Fibroblast of lung (primary cell): ENCODE data around the gene FSD2. TPM values are rescaled to one million over a fixed set of nuclear protein-coding genes. Genes with fewer than 3 reads are reported as not detected.

Experiments used
- DNase-seq, 2 donors: peaks; one replicate each; pipeline versions ENCODE4 v3.0.0 to v3.0.0-alpha.2; 2010; ENCODE audit warnings: low read depth in 2 of 2
- H2AFZ ChIP-seq: 2 replicates; pipeline ENCODE4 v1.5.1; 2012; ENCODE audit warnings: low read length, control low read depth, inconsistent platforms
- H3K27ac ChIP-seq: 2 replicates; pipeline ENCODE4 v1.5.1; 2011; ENCODE audit warnings: low read length, control low read depth; ENCODE audit not compliant: insufficient read depth
- H3K27me3 ChIP-seq: 2 replicates; pipeline ENCODE4 v1.5.1; 2011; ENCODE audit warnings: mild to moderate bottlenecking, low read length; ENCODE audit not compliant: control insufficient read depth, insufficient read depth
- H3K36me3 ChIP-seq: 2 replicates; pipeline ENCODE4 v1.5.1; 2011; ENCODE audit warnings: low read length; ENCODE audit not compliant: control insufficient read depth, insufficient read depth
- H3K4me1 ChIP-seq: 2 replicates; pipeline ENCODE4 v1.5.1; 2011; ENCODE audit warnings: low read length; ENCODE audit not compliant: control insufficient read depth, insufficient read depth; ENCODE audit errors: extremely low read depth
- H3K4me2 ChIP-seq: 2 replicates; pipeline ENCODE4 v1.5.1; 2011; ENCODE audit warnings: low read length, control low read depth; ENCODE audit not compliant: insufficient read depth; ENCODE audit errors: extremely low read depth
- H3K4me3 ChIP-seq, 4 experiments: fragments of 200-600 bp in 1 of 4; sonication (generic) in 1 of 4; replicated peaks in 1 of 4; 2 replicates each; pipeline ENCODE4 v1.5.1; 2011 to 2016; ENCODE audit warnings: low read length in 4 of 4, low read depth in 3 of 4, mild to moderate bottlenecking in 3 of 4, control low read depth in 2 of 4, inconsistent platforms in 1 of 4, mixed read lengths in 1 of 4; ENCODE audit not compliant: insufficient read depth in 1 of 4; ENCODE audit errors: control extremely low read depth in 1 of 4
- H3K79me2 ChIP-seq: 2 replicates; pipeline ENCODE4 v1.5.1; 2012; ENCODE audit warnings: mild to moderate bottlenecking, low read length, inconsistent platforms; ENCODE audit not compliant: control insufficient read depth, insufficient read depth
- H3K9ac ChIP-seq: 2 replicates; pipeline ENCODE4 v1.5.1; 2011; ENCODE audit warnings: mild to moderate bottlenecking, low read length, control low read depth; ENCODE audit not compliant: insufficient read depth
- H3K9me3 ChIP-seq: 2 replicates; pipeline ENCODE4 v1.5.1; 2012; ENCODE audit warnings: low read depth, low read length; ENCODE audit not compliant: control insufficient read depth, insufficient read depth
- H4K20me1 ChIP-seq: 2 replicates; pipeline ENCODE4 v1.5.1; 2011; ENCODE audit warnings: low read length; ENCODE audit not compliant: control insufficient read depth, insufficient read depth; ENCODE audit errors: extremely low read depth
- CTCF ChIP-seq, 2 donors: IDR thresholded peaks in 1 of 2; conservative IDR thresholded peaks in 1 of 2; 1 replicate in 1 of 2; 2 replicates in 1 of 2; pipeline ENCODE4 v1.5.1; 2011 to 2012; ENCODE audit warnings: low read length in 2 of 2, control low read depth in 1 of 2, inconsistent platforms in 1 of 2, low read depth in 1 of 2, mild to moderate bottlenecking in 1 of 2
- EZH2 ChIP-seq: IDR thresholded peaks from 2 replicates; pipeline ENCODE4 v1.5.1; 2012; ENCODE audit warnings: low read length, control low read depth, mild to moderate bottlenecking; ENCODE audit errors: missing control alignments
- polyA plus RNA-seq, 2 donors: library from polyadenylated mRNA; depleted of rRNA in 1 of 2; stranded (reverse) in 1 of 2; unstranded in 1 of 2; fragments of >200 nt; gene quantifications; 2 replicates each; pipeline ENCODE4 v1.2.1, GENCODE V29; 2011 to 2012; ENCODE audit warnings: missing spikeins in 1 of 2
- total RNA-seq: library from RNA; depleted of rRNA; stranded (reverse); fragments of >200 nt; gene quantifications from 2 replicates; pipeline ENCODE4 v1.2.1, GENCODE V29; 2014

The FSD2 gene
- total and polyA plus RNA-seq, 2 donors (not counting 1 experiment from before 2014, with no cell fraction given): not detected

GRCh38 chr15:82840166-82840565 lies 34.3 kb upstream of the FSD2 start:
- Histone ChIP-seq H3K9ac (no peak overlapping the region), H4K20me1 (no peaks in the 10 kb centered on the region), H3K9me3 (no peaks in the 10 kb centered on the region), H3K36me3 (peaks cover 3% of the 10 kb centered on the region), H3K4me3 (no peak overlapping the region), H3K27me3 (no peaks in the 10 kb centered on the region), H3K4me2 (no peak overlapping the region), H3K27ac (no peak overlapping the region), H2AFZ (no peak overlapping the region), H3K79me2 (no peaks in the 10 kb centered on the region), H3K4me1 (no peaks in the 10 kb centered on the region)
- TF ChIP-seq EZH2 (no peak), CTCF (conservative IDR thresholded peaks at IDR 0.05 in 1 of 2, IDR thresholded peaks at IDR 0.05 in 1 of 2; ENCODE audit: low read depth in 1 of 2, low read length in 2 of 2) (no peak)
- DNase-seq: no peak

DNA sequence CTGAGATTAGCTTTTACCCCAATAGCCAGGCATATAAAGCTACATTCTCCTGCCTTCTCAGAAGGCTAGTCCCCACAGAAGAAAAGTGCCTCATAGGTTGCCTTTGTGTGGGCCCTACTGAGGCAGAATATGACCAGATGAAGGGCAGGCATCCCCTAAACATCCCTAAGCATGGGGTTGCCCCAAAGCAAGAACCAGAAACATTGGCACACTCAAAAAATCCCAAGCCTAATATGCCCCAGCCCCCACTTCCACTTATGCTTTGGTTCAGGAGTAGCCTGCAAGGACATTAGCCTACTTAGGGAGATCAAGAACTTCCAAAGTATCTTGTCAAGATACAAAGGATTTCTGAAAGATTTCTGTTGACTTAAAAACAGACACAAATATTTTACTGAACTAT lies 33.3 kb upstream of the FSD2 start:
- H3K4me1 ChIP-seq: no peaks in the 10 kb centered on the region
- no peak overlapping the region for H3K4me3 ChIP-seq
- H3K9ac ChIP-seq: no peak overlapping the region
- no peaks in the 10 kb centered on the region for H3K27me3 ChIP-seq
- DNase-seq: no peak
- no peaks in the 10 kb centered on the region for H3K9me3 ChIP-seq
- no peak overlapping the region for H3K27ac ChIP-seq
- H3K79me2 ChIP-seq: no peaks in the 10 kb centered on the region
- no peak overlapping the region for H3K4me2 ChIP-seq
- H2AFZ ChIP-seq: no peak overlapping the region
- TF ChIP-seq EZH2: no peak
- TF ChIP-seq CTCF (conservative IDR thresholded peaks at IDR 0.05 in 1 of 2, IDR thresholded peaks at IDR 0.05 in 1 of 2; ENCODE audit: low read depth in 1 of 2, low read length in 2 of 2): no peak
- H4K20me1 ChIP-seq: no peaks in the 10 kb centered on the region
- H3K36me3 ChIP-seq: peaks cover 6% of the 10 kb centered on the region

- Histone ChIP-seq H3K27ac (no peak overlapping the region), H3K36me3 (peaks cover 9% of the 10 kb centered on the region), H2AFZ (no peak overlapping the region), H3K27me3 (no peaks in the 10 kb centered on the region), H3K4me1 (peaks cover 2% of the 10 kb centered on the region), H3K9ac (no peak overlapping the region), H3K4me2 (no peak overlapping the region), H3K79me2 (no peaks in the 10 kb centered on the region), H3K9me3 (no peaks in the 10 kb centered on the region), H3K4me3 (no peak overlapping the region), H4K20me1 (no peaks in the 10 kb centered on the region)
- TF ChIP-seq CTCF (conservative IDR thresholded peaks at IDR 0.05 in 1 of 2, IDR thresholded peaks at IDR 0.05 in 1 of 2; ENCODE audit: low read depth in 1 of 2, low read length in 2 of 2) (no peak), EZH2 (no peak)
- DNase-seq: no peak
Observed at GRCh38 chr15:82838096-82838735, 32.3 kb upstream of the FSD2 start.
